MCF 10A (cell line): Measurements from ENCODE around the gene KIR2DL1. TPM values are rescaled to one million over a fixed set of nuclear protein-coding genes. Genes with fewer than 3 reads are reported as not detected.
"Not testable (repeated sequence)": the region's sequence is repeated elsewhere in the genome, so short reads cannot be mapped to it uniquely, and the experiment has no call there.

Experiments
- BruUV-seq: library from RNA; stranded (reverse); fragments of 400-500 nt; replicated peaks from 2 replicates; lab custom pipeline; 2021; lab: Mats Ljungman, UMichigan
- CTCF ChIA-PET: fragments of 300-600 bp; sonication (Branson Sonifier 250); formaldehyde crosslinking; extraction: SDS; loops from one replicate; lab custom pipeline; 2021; ENCODE audit warnings: antibody characterized with exemption, inconsistent platforms; lab: Yijun Ruan, JAX
- POLR2A ChIA-PET: fragments of 300-600, 350-650 bp; sonication (Branson Sonifier 250); formaldehyde crosslinking; extraction: SDS; loops from one replicate; lab custom pipeline; 2020; ENCODE audit warnings: antibody characterized with exemption, inconsistent platforms; lab: Yijun Ruan, JAX
- DNase-seq: peaks from one replicate; pipeline ENCODE4 v3.0.0-alpha.2; 2018; ENCODE audit not compliant: unreplicated experiment
- H3K27ac Mint-ChIP-seq: one replicate; pipeline ENCODE4 v1.8.0; 2022; ENCODE audit warnings: mild to moderate bottlenecking, low read depth, mixed read lengths; ENCODE audit not compliant: unreplicated experiment
- H3K27me3 Mint-ChIP-seq: one replicate; pipeline ENCODE4 v1.8.0; 2022; ENCODE audit warnings: mixed read lengths; ENCODE audit not compliant: insufficient read depth, unreplicated experiment
- H3K36me3 Mint-ChIP-seq: one replicate; pipeline ENCODE4 v1.8.0; 2022; ENCODE audit warnings: mild to moderate bottlenecking, moderate library complexity, mixed read lengths; ENCODE audit not compliant: insufficient read depth, unreplicated experiment
- H3K4me1 Mint-ChIP-seq: one replicate; pipeline ENCODE4 v1.8.0; 2022; ENCODE audit warnings: mixed read lengths; ENCODE audit not compliant: insufficient read depth, unreplicated experiment
- H3K4me3 Mint-ChIP-seq: one replicate; pipeline ENCODE4 v1.8.0; 2022; ENCODE audit warnings: mild to moderate bottlenecking, moderate library complexity, mixed read lengths; ENCODE audit not compliant: unreplicated experiment
- H3K9me3 Mint-ChIP-seq: one replicate; pipeline ENCODE4 v1.8.0; 2022; ENCODE audit warnings: mixed read lengths; ENCODE audit not compliant: unreplicated experiment
- CTCF ChIP-seq: fragments of 200-600 bp; IDR thresholded peaks from one replicate; pipeline ENCODE4 v1.8.0; 2022; ENCODE audit warnings: antibody characterized with exemption, mild to moderate bottlenecking; ENCODE audit not compliant: unreplicated experiment
- intact Hi-C: fragments of 100-400 bp; cut with micrococcal nuclease; formaldehyde crosslinking; loops from 2 replicates; pipeline ENCODE4 v1.14.1; 2022
- total RNA-seq: library from RNA; stranded (reverse); gene quantifications from 2 replicates; pipeline ENCODE4 v1.2.3, GENCODE V29; 2022

Gene KIR2DL1
- total RNA-seq, 1 experiment from 2014 or later = not detected

GRCh38 chr19:54731191-54731590 lies 38.4 kb upstream of the KIR2DL1 start:
- TF ChIP-seq CTCF = no peak
- ChIA-PET CTCF (interaction anchor here (1.3 kb wide), 1 partner anchor 56 kb away, joined by 3 read pairs; no protein-coding TSS in a partner anchor), POLR2A (no interaction called here)
- DNase-seq = no peak
- Mint-ChIP-seq H3K4me1 (no peaks in the 10 kb centered on the region), H3K27ac (no peak overlapping the region), H3K9me3 (peaks cover 49% of the 10 kb centered on the region), H3K27me3 (no peaks in the 10 kb centered on the region), H3K4me3 (no peak overlapping the region), H3K36me3 (no peaks in the 10 kb centered on the region)
- intact Hi-C loops = no loop called here
- no TSS peak for BruUV-seq

- H3K36me3 Mint-ChIP-seq, CTCF ChIA-PET, DNase-seq, H3K27ac Mint-ChIP-seq, H3K4me1 Mint-ChIP-seq, POLR2A ChIA-PET, H3K27me3 Mint-ChIP-seq, H3K4me3 Mint-ChIP-seq, BruUV-seq: not testable (repeated sequence)
- intact Hi-C loops = loop anchor here (5.0 kb wide), 1 partner anchor 109 kb away; no protein-coding TSS in a partner anchor
- peaks cover 50% of the 10 kb centered on the region for H3K9me3 Mint-ChIP-seq
Measured at GRCh38 chr19:54738306-54738705, 31.3 kb upstream of the KIR2DL1 start, which contains the start of gene KIR2DL3. TSS of gene KIR2DL3 (plus strand) at chr19:54738513. CDS start at chr19:54738546, 33 bp downstream.

GRCh38 chr19:54738715-54739114 lies 30.9 kb upstream of the KIR2DL1 start:
- no peaks in the 10 kb centered on the region for H3K27me3 Mint-ChIP-seq
- intact Hi-C loops = loop anchor here (5.0 kb wide), 1 partner anchor 109 kb away; no protein-coding TSS in a partner anchor
- no peak for DNase-seq
- ChIA-PET CTCF (no interaction called here), POLR2A (no interaction called here)
- no peaks in the 10 kb centered on the region for H3K36me3 Mint-ChIP-seq
- no peak overlapping the region for H3K27ac Mint-ChIP-seq
- H3K4me1 Mint-ChIP-seq = no peaks in the 10 kb centered on the region
- no peak overlapping the region for H3K4me3 Mint-ChIP-seq
- no TSS peak for BruUV-seq
- peaks cover 51% of the 10 kb centered on the region for H3K9me3 Mint-ChIP-seq
- no peak for TF ChIP-seq CTCF

- no peak for DNase-seq
- Mint-ChIP-seq H3K27me3 (no peaks in the 10 kb centered on the region), H3K27ac (no peak overlapping the region), H3K4me1 (no peaks in the 10 kb centered on the region), H3K9me3 (peaks cover 51% of the 10 kb centered on the region), H3K4me3 (no peak overlapping the region), H3K36me3 (no peaks in the 10 kb centered on the region)
- no TSS peak for BruUV-seq
- intact Hi-C loops = loop anchor here (5.0 kb wide), 1 partner anchor 107 kb away; no protein-coding TSS in a partner anchor
- POLR2A ChIA-PET = no interaction called here
- TF ChIP-seq CTCF = no peak
- CTCF ChIA-PET = interaction anchor here (0.6 kb wide), 1 partner anchor 91 kb away, joined by 3 read pairs; no protein-coding TSS in a partner anchor
Measured at GRCh38 chr19:54739587-54740497, 29.8 kb upstream of the KIR2DL1 start.

- POLR2A ChIA-PET, H3K27ac Mint-ChIP-seq, intact Hi-C loops, BruUV-seq, H3K4me1 Mint-ChIP-seq, H3K4me3 Mint-ChIP-seq, H3K27me3 Mint-ChIP-seq, H3K36me3 Mint-ChIP-seq, DNase-seq, CTCF ChIA-PET: not testable (repeated sequence)
- peaks cover 51% of the 10 kb centered on the region for H3K9me3 Mint-ChIP-seq
Measured at GRCh38 chr19:54741950-54742349, 27.6 kb upstream of the KIR2DL1 start.

GRCh38 chr19:54744080-54744479 lies 25.5 kb upstream of the KIR2DL1 start:
- BruUV-seq, H3K4me3 Mint-ChIP-seq, H3K27ac Mint-ChIP-seq, H3K27me3 Mint-ChIP-seq, intact Hi-C loops, CTCF ChIA-PET, H3K36me3 Mint-ChIP-seq, DNase-seq, H3K4me1 Mint-ChIP-seq: not testable (repeated sequence)
- H3K9me3 Mint-ChIP-seq = peaks cover 44% of the 10 kb centered on the region
- POLR2A ChIA-PET = interaction anchor here (0.7 kb wide), 1 partner anchor 41 kb away, joined by 3 read pairs; no protein-coding TSS in a partner anchor
